IMR-90 (cell line): ENCODE measurements around the gene PTX4.

Experiments
- BHLHE40 ChIP-seq: fragments of 150-350 bp; IDR thresholded peaks from 2 replicates; pipeline ENCODE4 v1.6.1; 2016; ENCODE audit warnings: mild to moderate bottlenecking, low read depth, low read length
- CTCF ChIP-seq: conservative IDR thresholded peaks from 2 replicates; pipeline ENCODE4 v1.5.1; 2012; ENCODE audit warnings: mild to moderate bottlenecking, low read depth, low read length, improper control_type of control experiment
- FOS ChIP-seq: fragments of 150-350 bp; IDR thresholded peaks from 2 replicates; pipeline ENCODE4 v1.6.1; 2016; ENCODE audit warnings: low read depth, low read length
- MXI1 ChIP-seq: IDR thresholded peaks from 2 replicates; pipeline ENCODE4 v1.6.1; 2012; ENCODE audit warnings: low read depth, mild to moderate bottlenecking, low read length, moderate library complexity, borderline replicate concordance
- POLR2A ChIP-seq: IDR thresholded peaks from 2 replicates; pipeline ENCODE4 v1.6.1; 2012; ENCODE audit warnings: mild to moderate bottlenecking, low read depth, low read length
- RAD21 ChIP-seq: IDR thresholded peaks from 2 replicates; pipeline ENCODE4 v1.6.1; 2012; ENCODE audit warnings: low read length, improper control_type of control experiment
- SMC3 ChIP-seq: fragments of 150-350 bp; IDR thresholded peaks from 2 replicates; pipeline ENCODE4 v1.6.1; 2016; ENCODE audit warnings: low read depth, mild to moderate bottlenecking, antibody characterized with exemption, low read length, moderate library complexity

- TF ChIP-seq CTCF: no peak
- TF ChIP-seq POLR2A: no peak
- TF ChIP-seq BHLHE40: no peak
- TF ChIP-seq SMC3: no peak
- TF ChIP-seq MXI1: no peak
- TF ChIP-seq RAD21: no peak
- TF ChIP-seq FOS: no peak
These were observed 44.0 kb upstream of the PTX4 start for GRCh38 chr16:1532771-1533170.
